Liver (tissue), 9 donors: ENCODE results near the gene NUTM1. TPM values are rescaled to one million over a fixed set of nuclear protein-coding genes. Genes with fewer than 3 reads are reported as not detected.

Experiments
- DNase-seq: peaks from one replicate; pipeline ENCODE4 v3.0.0-alpha.2; 2017; ENCODE audit warnings: low spot score
- H3K27ac ChIP-seq, 2 donors: one replicate each; pipeline ENCODE4 v1.7.0; 2013; ENCODE audit warnings: inconsistent platforms in 2 of 2, low read length in 2 of 2, control low read depth in 1 of 2, low read depth in 1 of 2, mild to moderate bottlenecking in 1 of 2
- H3K27me3 ChIP-seq, 4 donors: one replicate each; pipeline versions ENCODE4 v1.6.1 to v1.7.0; 2013; ENCODE audit warnings: low read length in 3 of 4, inconsistent platforms in 1 of 4, mild to moderate bottlenecking in 1 of 4, moderate library complexity in 1 of 4; ENCODE audit not compliant: control insufficient read depth in 4 of 4, insufficient read depth in 4 of 4
- H3K36me3 ChIP-seq, 4 donors: one replicate each; pipeline versions ENCODE4 v1.6.1 to v1.7.0; 2013; ENCODE audit warnings: low read length in 3 of 4, mild to moderate bottlenecking in 3 of 4, low read depth in 1 of 4, moderate library complexity in 1 of 4; ENCODE audit not compliant: control insufficient read depth in 4 of 4, insufficient read depth in 3 of 4
- H3K4me1 ChIP-seq, 4 donors: one replicate each; pipeline versions ENCODE4 v1.6.1 to v1.7.0; 2013; ENCODE audit warnings: low read length in 3 of 4, mild to moderate bottlenecking in 3 of 4, moderate library complexity in 1 of 4; ENCODE audit not compliant: control insufficient read depth in 4 of 4, insufficient read depth in 4 of 4
- H3K4me3 ChIP-seq, 3 donors: one replicate each; pipeline versions ENCODE4 v1.6.1 to v1.7.0; 2013; ENCODE audit warnings: low read length in 3 of 3, control low read depth in 1 of 3, low read depth in 1 of 3, mild to moderate bottlenecking in 1 of 3
- H3K9ac ChIP-seq, 2 donors: one replicate each; pipeline ENCODE4 v1.7.0; 2013; ENCODE audit warnings: low read length in 2 of 2, mild to moderate bottlenecking in 2 of 2, moderate library complexity in 2 of 2, control low read depth in 1 of 2, low read depth in 1 of 2
- H3K9me3 ChIP-seq, 4 donors: one replicate each; pipeline versions ENCODE4 v1.6.1 to v1.7.0; 2013; ENCODE audit warnings: low read length in 3 of 4; ENCODE audit not compliant: control insufficient read depth in 4 of 4
- EGR1 ChIP-seq, 2 donors: IDR thresholded peaks; 2 replicates each; pipeline ENCODE4 v1.6.1; 2016 to 2018; ENCODE audit warnings: antibody characterized with exemption in 2 of 2, low read depth in 2 of 2
- FOXA1 ChIP-seq: IDR thresholded peaks from 2 replicates; pipeline ENCODE4 v1.6.1; 2016; ENCODE audit warnings: antibody characterized with exemption
- FOXA2 ChIP-seq: IDR thresholded peaks from 2 replicates; pipeline ENCODE4 v1.6.1; 2016; ENCODE audit warnings: antibody characterized with exemption
- GABPA ChIP-seq, 2 donors: IDR thresholded peaks in 1 of 2; conservative IDR thresholded peaks in 1 of 2; 2 replicates each; pipeline ENCODE4 v1.6.1; 2016; ENCODE audit warnings: antibody characterized with exemption in 2 of 2, mild to moderate bottlenecking in 1 of 2, moderate library complexity in 1 of 2
- HNF4A ChIP-seq, 2 donors: conservative IDR thresholded peaks; 2 replicates each; pipeline ENCODE4 v1.6.1; 2016; ENCODE audit warnings: antibody characterized with exemption in 2 of 2, mild to moderate bottlenecking in 2 of 2
- HNF4G ChIP-seq: IDR thresholded peaks from 2 replicates; pipeline ENCODE4 v1.6.1; 2016; ENCODE audit warnings: antibody characterized with exemption
- JUND ChIP-seq, 2 donors: IDR thresholded peaks; 2 replicates each; pipeline ENCODE4 v1.6.1; 2016; ENCODE audit warnings: antibody characterized with exemption in 2 of 2
- NR2F2 ChIP-seq: IDR thresholded peaks from 2 replicates; pipeline ENCODE4 v1.6.1; 2016; ENCODE audit warnings: antibody characterized with exemption
- RAD21 ChIP-seq, 2 donors: IDR thresholded peaks; 2 replicates each; pipeline ENCODE4 v1.6.1; 2016; ENCODE audit warnings: antibody characterized with exemption in 2 of 2, mild to moderate bottlenecking in 2 of 2
- RXRA ChIP-seq, 2 donors: IDR thresholded peaks; 2 replicates each; pipeline ENCODE4 v1.6.1; 2017 to 2018; ENCODE audit warnings: antibody characterized with exemption in 2 of 2, mild to moderate bottlenecking in 1 of 2
- SP1 ChIP-seq: IDR thresholded peaks from 2 replicates; pipeline ENCODE4 v1.6.1; 2018; ENCODE audit warnings: antibody characterized with exemption, mild to moderate bottlenecking
- TAF1 ChIP-seq: conservative IDR thresholded peaks from 2 replicates; pipeline ENCODE4 v1.6.1; 2016; ENCODE audit warnings: antibody characterized with exemption, mild to moderate bottlenecking
- YY1 ChIP-seq: IDR thresholded peaks from 2 replicates; pipeline ENCODE4 v1.6.1; 2016; ENCODE audit warnings: antibody characterized with exemption, mild to moderate bottlenecking
- WGBS: extraction: QIAGEN DNeasy Blood & Tissue Kit; methylation state at CpG from one replicate; pipeline ENCODE4 v1.1.7; 2013; 5-methylcytosine and 5-hydroxymethylcytosine counted together
- polyA plus RNA-seq, 2 donors: library from polyadenylated mRNA; stranded (reverse) in 1 of 2; unstranded in 1 of 2; fragments of 200-250 nt in 1 of 2; fragments of >200 nt in 1 of 2; fragmentation: Nextera tagmentation in 1 of 2; extraction: Ambion mirVana in 1 of 2; gene quantifications; one replicate each; pipeline versions ENCODE4 v1.2.1 to v1.2.3, GENCODE V29; 2013 to 2015
- total RNA-seq, 2 donors: library from RNA; depleted of rRNA; stranded (reverse); fragments of >200 nt; gene quantifications; one replicate each; pipeline ENCODE4 v1.2.3, GENCODE V29; 2014
- TF ChIP-seq, protein P1 (sequence below): IDR thresholded peaks from 2 replicates; pipeline ENCODE4 v1.6.1; 2016; ENCODE audit warnings: antibody characterized with exemption
- TF ChIP-seq, protein P2 (sequence below): IDR thresholded peaks from 2 replicates; pipeline ENCODE4 v1.6.1; 2016; ENCODE audit warnings: antibody characterized with exemption
- TF ChIP-seq, protein P3 (sequence below): IDR thresholded peaks from 2 replicates; pipeline ENCODE4 v1.6.1; 2016; ENCODE audit warnings: antibody characterized with exemption, mild to moderate bottlenecking
- TF ChIP-seq, protein P4 (sequence below): fragments of 150-350 bp; IDR thresholded peaks from 2 replicates; pipeline ENCODE4 v1.5.1; 2017; ENCODE audit warnings: improper control_type of control experiment, low read depth, low read length; ENCODE audit not compliant: missing input control
- TF ChIP-seq, protein P5 (sequence below): IDR thresholded peaks from 2 replicates; pipeline ENCODE4 v1.6.1; 2016; ENCODE audit warnings: antibody characterized with exemption
- donor health status: healthy.
- donor health status: healthy.
- donor health status: healthy.
- donor health status: healthy.
- donor health status: healthy.

The NUTM1 gene
- total and polyA plus RNA-seq, 4 donors, result not detected

DNA sequence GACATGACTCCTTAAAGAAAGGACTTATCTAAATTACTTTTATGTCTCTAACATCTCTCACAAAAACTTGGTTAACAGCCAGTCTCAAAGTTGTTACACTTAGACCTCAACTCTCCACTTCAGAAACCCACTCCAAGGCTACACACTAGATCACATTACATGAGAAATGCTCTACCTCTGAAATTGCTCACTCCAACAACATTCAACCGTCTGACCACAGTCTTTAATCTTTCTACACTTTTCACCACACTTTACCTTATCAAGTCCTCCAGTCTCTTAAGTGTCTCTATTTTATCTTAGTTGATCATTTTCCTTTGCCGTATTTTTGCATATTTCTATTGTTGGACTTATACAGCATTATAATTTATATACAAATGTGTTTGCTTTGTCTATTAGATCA lies 11.3 kb upstream of the NUTM1 start (continued):
- TF ChIP-seq GABPA (IDR thresholded peaks at IDR 0.05 in 1 of 2, conservative IDR thresholded peaks at IDR 0.05 in 1 of 2) (no peak), YY1 (no peak)

DNA sequence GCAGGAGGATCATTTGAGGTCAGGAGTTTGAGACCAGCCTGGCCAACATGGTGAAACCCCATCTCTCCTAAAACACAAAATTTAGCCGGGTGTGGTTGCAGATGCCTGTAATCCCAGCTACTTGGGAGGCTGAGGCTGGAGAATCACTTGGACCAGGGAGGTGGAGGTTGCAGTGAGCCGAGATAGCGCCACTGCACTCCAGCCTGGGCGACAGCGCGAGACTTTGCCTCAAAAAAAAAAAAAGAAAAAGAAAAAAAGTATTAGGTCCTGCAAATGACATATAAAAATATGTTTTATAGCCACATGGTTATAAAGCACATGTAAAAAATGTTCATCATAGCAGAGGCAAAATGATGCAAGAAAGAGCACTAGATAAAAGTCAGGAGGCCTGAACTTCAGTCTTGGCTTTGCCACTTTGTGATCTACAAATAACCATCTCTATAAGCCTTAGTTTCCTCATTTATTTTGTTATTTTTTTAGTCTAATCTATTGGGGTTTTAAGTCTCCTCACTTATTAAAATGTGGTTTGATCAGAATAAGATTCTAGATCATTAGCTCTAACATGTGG lies 10.5 kb upstream of the NUTM1 start:
- Histone ChIP-seq H3K36me3 (no peaks in the 10 kb centered on the region), H3K27me3 (no peaks in the 10 kb centered on the region), H3K27ac (no peak overlapping the region), H3K4me3 (no peak overlapping the region), H3K9ac (no peak overlapping the region), H3K4me1 (peaks cover 0 to 10% (median 4%) of the 10 kb centered on the region in 4 donors), H3K9me3 (no peaks in the 10 kb centered on the region)
- WGBS, result 98% methylated on average over 6 of the region's 6 CpGs
- no peak for DNase-seq
- TF ChIP-seq JUND (IDR thresholded peaks at IDR 0.05) (no peak), SP1 (no peak), RAD21 (IDR thresholded peaks at IDR 0.05) (no peak), FOXA1 (no peak), GABPA (IDR thresholded peaks at IDR 0.05 in 1 of 2, conservative IDR thresholded peaks at IDR 0.05 in 1 of 2) (no peak), HNF4G (no peak), FOXA2 (no peak), YY1 (no peak), RXRA (IDR thresholded peaks at IDR 0.05) (no peak), TAF1 (no peak), HNF4A (conservative IDR thresholded peaks at IDR 0.05) (no peak), EGR1 (IDR thresholded peaks at IDR 0.05; ENCODE audit: low read depth in 2 of 2) (no peak), NR2F2 (no peak)
- TF ChIP-seq, protein P1, sequence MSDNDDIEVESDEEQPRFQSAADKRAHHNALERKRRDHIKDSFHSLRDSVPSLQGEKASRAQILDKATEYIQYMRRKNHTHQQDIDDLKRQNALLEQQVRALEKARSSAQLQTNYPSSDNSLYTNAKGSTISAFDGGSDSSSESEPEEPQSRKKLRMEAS, result no peak
- TF ChIP-seq, protein P2, sequence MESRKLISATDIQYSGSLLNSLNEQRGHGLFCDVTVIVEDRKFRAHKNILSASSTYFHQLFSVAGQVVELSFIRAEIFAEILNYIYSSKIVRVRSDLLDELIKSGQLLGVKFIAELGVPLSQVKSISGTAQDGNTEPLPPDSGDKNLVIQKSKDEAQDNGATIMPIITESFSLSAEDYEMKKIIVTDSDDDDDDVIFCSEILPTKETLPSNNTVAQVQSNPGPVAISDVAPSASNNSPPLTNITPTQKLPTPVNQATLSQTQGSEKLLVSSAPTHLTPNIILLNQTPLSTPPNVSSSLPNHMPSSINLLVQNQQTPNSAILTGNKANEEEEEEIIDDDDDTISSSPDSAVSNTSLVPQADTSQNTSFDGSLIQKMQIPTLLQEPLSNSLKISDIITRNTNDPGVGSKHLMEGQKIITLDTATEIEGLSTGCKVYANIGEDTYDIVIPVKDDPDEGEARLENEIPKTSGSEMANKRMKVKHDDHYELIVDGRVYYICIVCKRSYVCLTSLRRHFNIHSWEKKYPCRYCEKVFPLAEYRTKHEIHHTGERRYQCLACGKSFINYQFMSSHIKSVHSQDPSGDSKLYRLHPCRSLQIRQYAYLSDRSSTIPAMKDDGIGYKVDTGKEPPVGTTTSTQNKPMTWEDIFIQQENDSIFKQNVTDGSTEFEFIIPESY, result no peak
- TF ChIP-seq, protein P3, sequence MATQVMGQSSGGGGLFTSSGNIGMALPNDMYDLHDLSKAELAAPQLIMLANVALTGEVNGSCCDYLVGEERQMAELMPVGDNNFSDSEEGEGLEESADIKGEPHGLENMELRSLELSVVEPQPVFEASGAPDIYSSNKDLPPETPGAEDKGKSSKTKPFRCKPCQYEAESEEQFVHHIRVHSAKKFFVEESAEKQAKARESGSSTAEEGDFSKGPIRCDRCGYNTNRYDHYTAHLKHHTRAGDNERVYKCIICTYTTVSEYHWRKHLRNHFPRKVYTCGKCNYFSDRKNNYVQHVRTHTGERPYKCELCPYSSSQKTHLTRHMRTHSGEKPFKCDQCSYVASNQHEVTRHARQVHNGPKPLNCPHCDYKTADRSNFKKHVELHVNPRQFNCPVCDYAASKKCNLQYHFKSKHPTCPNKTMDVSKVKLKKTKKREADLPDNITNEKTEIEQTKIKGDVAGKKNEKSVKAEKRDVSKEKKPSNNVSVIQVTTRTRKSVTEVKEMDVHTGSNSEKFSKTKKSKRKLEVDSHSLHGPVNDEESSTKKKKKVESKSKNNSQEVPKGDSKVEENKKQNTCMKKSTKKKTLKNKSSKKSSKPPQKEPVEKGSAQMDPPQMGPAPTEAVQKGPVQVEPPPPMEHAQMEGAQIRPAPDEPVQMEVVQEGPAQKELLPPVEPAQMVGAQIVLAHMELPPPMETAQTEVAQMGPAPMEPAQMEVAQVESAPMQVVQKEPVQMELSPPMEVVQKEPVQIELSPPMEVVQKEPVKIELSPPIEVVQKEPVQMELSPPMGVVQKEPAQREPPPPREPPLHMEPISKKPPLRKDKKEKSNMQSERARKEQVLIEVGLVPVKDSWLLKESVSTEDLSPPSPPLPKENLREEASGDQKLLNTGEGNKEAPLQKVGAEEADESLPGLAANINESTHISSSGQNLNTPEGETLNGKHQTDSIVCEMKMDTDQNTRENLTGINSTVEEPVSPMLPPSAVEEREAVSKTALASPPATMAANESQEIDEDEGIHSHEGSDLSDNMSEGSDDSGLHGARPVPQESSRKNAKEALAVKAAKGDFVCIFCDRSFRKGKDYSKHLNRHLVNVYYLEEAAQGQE, result no peak
- TF ChIP-seq, protein P4, sequence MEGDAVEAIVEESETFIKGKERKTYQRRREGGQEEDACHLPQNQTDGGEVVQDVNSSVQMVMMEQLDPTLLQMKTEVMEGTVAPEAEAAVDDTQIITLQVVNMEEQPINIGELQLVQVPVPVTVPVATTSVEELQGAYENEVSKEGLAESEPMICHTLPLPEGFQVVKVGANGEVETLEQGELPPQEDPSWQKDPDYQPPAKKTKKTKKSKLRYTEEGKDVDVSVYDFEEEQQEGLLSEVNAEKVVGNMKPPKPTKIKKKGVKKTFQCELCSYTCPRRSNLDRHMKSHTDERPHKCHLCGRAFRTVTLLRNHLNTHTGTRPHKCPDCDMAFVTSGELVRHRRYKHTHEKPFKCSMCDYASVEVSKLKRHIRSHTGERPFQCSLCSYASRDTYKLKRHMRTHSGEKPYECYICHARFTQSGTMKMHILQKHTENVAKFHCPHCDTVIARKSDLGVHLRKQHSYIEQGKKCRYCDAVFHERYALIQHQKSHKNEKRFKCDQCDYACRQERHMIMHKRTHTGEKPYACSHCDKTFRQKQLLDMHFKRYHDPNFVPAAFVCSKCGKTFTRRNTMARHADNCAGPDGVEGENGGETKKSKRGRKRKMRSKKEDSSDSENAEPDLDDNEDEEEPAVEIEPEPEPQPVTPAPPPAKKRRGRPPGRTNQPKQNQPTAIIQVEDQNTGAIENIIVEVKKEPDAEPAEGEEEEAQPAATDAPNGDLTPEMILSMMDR, result no peak
- TF ChIP-seq, protein P5, sequence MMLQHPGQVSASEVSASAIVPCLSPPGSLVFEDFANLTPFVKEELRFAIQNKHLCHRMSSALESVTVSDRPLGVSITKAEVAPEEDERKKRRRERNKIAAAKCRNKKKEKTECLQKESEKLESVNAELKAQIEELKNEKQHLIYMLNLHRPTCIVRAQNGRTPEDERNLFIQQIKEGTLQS, result no peak
